ENCODE data around the gene KCNMB3. TPM values are rescaled to one million over a fixed set of nuclear protein-coding genes. Genes with fewer than 3 reads are reported as not detected.

The KCNMB3 gene
- total RNA-seq, 2 donors from 2014 or later: 0.40 to 0.69 TPM

DNA sequence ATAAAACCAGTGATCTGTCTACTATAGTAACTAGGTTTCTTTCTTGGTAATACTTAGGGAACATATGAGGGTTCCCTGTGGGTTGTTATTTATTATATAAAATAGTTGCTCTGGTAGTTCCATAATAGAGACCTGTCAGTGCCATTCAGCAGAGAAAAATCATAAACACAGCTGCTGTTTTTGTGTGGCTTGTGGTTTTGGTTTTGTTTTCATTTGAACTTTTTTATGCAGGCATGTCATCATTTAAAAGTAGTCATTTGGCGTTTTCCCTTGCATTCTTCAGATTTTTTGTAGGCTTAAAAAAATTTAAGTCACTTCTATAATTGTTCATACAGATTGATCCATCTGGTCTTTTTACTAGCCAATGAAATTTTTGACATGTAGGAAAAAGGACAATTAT lies 54.8 kb downstream of the KCNMB3 start:
- H3K4me3 Mint-ChIP-seq: peak overlapping the region; percentile 14
- peak; percentile 77 for ATAC-seq (replicated peaks)
- peaks cover 9% of the 10 kb centered on the region for H3K36me3 Mint-ChIP-seq (ENCODE audit: low read depth)
- H3K27me3 Mint-ChIP-seq: no peaks in the 10 kb centered on the region
- H3K4me1 Mint-ChIP-seq: peaks cover 25% of the 10 kb centered on the region
- peak overlapping the region; percentile 64 for H3K27ac Mint-ChIP-seq
- no peaks in the 10 kb centered on the region for H3K9me3 Mint-ChIP-seq

DNA sequence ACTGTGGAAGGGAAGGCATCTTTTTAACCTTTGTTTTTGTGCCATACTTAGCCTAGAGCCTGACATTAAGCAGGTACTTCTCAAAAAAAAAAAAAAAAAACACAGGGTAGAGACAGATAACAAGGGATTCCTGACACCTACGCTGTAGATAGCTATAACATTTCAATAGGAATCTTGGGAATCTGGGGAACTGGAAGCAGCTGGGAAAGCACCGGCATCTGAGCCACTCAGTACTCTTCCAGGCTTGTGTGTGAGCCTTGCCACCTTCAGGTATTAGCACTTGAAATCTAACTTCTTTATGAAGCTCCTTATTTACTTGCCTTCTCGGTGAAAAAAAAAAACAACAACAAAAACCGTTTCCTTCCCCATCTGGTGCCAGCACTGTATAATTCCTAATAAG lies 56.0 kb downstream of the KCNMB3 start:
- Mint-ChIP-seq H3K27ac (peak overlapping the region; percentile 30), H3K4me1 (peaks cover 25% of the 10 kb centered on the region), H3K36me3 (ENCODE audit: low read depth) (no peaks in the 10 kb centered on the region), H3K27me3 (no peaks in the 10 kb centered on the region), H3K9me3 (no peaks in the 10 kb centered on the region), H3K4me3 (no peak overlapping the region)
- no peak for ATAC-seq (replicated peaks)

Other genes with a start within 250 kb of the KCNMB3 start
- gene ZMAT3, start 179.3 kb downstream of the KCNMB3 start, total RNA-seq: 10 to 100 TPM; 20.4 to 25.3 TPM
- 10 to 100 TPM; 11.9 to 17.8 TPM for gene PIK3CA, start 102.8 kb downstream of the KCNMB3 start, total RNA-seq
- 10 to 100 TPM; 16.6 to 35.3 TPM for gene ZNF639, start 71.9 kb upstream of the KCNMB3 start, total RNA-seq
- 10 to 100 TPM; 29.8 to 33.5 TPM for gene MFN1, start 96.6 kb upstream of the KCNMB3 start, total RNA-seq
- gene GNB4, start 200.4 kb upstream of the KCNMB3 start, total RNA-seq: 1 to 10 TPM in 1 of 2 donors, under 1 TPM in 1; 0.53 to 1.7 TPM

Measured in activated T-helper 17 cell treated with anti-CD3 and anti-CD28 coated beads, Interleukin-2, amount 50 U/mL, for 72 hours (primary cell).